Stimulated activated CD4-positive, alpha-beta T cell treated with anti-CD3 and anti-CD28 coated beads, Interleukin-1b, Interleukin-23, amount 100 ng/mL, for 48 hours (primary cell): Measurements from ENCODE around the gene CST8.

Experiments
- DNase-seq: peaks from one replicate; pipeline ENCODE4 v3.0.0-alpha.2; 2020

CST8 gene

DNA sequence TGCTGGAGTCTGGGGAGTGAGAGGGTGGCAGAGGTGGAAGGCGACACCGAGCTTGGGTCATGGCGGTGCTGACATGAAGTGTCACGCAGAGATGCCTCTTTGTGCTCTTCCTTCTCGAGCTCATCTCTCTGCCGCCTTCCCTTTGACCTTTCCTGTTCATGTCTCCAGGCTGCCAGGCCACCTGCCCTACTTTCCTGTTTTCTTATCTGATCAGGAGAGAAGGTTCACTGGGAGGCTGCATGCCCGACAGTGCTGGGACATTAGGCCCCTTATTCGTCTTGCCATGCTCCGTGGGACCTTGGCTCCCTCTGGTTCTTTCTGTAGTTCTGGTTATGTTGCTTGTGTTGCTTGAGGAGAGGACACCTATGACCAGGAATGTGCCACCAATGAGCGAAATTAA, 33.2 kb downstream of the CST8 start:
- no peak for DNase-seq

DNA sequence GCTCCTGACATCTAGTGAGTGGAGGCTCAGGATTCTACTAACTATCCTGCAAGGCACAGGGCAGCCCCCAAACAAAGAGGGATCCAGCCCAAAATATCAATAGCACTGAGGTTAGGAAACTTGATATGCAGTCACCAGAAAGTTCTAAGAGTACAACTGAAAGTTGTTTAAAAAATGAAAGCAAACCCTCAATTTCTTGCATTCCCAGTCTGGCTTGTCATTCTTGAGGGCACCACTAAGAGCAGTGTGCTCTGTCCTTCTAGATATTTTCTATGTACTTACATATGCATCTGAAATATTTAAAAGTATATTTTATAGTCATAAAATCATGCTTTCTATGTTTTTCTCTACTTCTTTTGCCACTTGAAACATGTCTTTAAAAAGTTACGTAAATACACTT, 35.9 kb downstream of the CST8 start:
- no peak for DNase-seq

DNA sequence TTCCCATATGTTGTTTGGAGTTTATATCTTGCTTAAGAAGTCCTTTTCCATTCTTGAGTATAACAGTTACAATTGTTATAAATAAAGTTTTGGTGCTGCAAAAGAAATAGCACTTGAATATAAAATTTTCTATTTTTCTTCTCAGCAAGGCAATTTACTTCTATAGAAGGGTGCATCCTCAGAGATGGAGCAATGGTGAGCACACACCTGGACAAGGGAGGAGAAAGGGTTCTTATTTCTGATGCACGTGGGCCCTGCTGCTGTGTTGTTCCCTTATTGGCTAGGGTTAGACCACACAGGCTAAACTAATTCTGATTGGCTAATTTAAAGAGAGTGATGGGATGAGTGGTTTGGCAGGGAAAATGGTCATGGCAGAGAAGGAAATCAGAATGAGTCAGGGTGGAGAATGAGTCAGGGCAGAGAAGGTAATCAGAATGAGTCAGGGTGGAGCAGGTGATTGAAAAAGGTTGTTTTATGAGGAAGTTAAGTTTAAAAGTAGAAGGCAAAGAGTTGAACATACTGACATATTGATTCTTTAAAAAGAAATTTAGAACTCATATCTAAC, 38.0 kb downstream of the CST8 start:
- no peak for DNase-seq

DNA sequence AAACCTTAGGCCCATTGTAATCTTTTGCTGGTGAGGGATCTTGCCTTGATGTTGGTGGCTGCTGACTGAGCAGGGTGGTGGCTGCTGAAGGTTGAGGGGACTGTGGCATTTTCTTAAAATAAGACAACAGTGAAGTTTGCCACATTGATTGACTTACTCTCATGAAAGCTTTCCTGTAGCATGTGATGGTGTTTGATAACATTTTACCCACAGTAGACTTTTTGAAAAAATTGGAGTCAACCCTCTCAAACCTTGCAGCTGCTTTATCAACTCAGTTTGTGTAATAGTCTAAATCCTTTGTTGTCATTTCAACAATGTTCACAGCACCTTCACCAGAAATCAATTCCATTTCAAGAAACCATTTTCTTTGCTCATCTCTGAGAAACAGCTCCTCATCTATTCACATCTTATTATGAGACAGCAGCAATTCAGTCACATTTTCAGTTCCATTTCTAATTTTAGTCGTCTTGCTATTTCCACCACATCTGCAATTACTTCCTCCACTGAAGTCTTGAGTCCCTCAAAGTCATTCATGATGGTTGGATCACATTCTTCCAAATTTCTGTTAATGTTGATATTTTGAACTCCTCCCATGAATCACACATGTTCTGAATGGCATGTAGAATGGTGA, 40.1 kb downstream of the CST8 start:
- no peak for DNase-seq

DNA sequence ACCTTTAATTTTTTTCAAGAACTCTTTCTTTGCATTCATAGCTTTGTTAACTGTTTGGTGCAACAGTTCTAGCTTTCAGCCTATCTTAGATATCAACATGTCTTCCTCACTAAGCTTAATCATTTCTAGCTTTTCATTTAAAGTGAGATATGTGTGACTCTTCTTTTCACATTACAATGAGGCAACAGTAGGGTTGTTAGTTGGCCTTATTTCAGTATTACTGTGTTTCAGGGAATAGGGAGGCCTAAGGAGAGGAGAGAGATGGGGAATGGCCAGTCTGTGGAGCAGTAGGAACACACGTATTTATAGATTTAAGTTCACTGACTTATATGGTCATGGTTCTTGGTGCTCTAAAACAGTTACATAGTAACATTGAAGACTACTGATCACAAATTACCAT, 41.6 kb downstream of the CST8 start:
- no peak for DNase-seq

DNA sequence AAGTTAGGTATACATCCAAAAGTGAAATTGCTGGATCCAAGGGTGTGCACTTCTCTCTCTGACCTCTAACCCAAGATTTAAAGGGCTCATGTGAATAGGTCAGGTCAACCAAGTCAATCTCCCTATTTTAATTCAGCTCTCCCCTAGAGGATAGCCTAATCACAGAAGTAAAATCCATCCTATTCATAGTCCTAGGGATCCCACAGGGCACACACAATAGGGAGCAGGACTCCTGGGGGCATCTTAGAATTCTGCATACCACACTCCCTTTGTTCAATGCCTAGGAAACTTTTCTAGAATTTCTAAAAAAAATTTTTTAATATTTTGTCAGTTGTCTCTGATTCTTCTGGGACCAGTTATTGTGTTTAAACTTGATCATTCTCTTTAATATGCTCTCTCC, 42.2 kb downstream of the CST8 start:
- DNase-seq = no peak

DNA sequence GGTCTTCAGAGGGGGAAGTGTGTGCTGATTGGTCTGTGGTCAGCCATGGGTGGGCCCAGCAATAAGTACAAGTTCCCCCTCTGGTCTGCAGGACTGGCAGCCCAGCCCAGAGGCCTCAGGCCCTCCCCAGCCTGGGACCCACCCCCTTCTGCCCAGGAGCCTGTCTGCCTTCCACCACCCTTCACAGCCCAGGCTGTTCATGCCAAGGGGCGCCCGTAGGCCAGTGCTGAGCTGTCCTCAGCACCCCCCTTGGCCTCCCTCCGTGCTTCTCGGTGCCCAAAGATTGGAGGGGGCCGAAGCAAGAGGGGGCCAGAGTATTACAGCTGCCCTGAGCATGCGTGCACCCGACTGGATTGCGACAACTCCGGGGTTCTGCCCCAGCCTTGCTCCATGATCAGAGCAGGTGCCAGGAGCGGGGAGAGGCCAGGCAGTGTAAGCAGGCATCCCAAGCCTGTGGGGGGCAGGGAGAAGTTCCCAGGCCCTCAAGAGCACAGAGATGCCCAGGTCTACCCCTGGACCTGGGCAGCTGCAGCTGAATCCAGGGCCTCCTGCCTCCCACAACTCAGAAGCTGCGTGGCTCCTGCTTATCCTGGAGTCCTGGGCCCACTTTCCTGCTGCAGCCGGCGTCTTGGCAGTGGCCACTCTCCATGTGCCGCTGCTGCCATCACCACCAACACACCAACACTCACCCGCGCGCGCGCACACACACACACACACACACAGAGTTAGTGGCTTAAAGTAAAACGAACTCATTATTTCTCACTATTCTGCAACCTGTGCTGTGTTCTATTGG, 44.1 kb downstream of the CST8 start:
- no peak for DNase-seq

DNA sequence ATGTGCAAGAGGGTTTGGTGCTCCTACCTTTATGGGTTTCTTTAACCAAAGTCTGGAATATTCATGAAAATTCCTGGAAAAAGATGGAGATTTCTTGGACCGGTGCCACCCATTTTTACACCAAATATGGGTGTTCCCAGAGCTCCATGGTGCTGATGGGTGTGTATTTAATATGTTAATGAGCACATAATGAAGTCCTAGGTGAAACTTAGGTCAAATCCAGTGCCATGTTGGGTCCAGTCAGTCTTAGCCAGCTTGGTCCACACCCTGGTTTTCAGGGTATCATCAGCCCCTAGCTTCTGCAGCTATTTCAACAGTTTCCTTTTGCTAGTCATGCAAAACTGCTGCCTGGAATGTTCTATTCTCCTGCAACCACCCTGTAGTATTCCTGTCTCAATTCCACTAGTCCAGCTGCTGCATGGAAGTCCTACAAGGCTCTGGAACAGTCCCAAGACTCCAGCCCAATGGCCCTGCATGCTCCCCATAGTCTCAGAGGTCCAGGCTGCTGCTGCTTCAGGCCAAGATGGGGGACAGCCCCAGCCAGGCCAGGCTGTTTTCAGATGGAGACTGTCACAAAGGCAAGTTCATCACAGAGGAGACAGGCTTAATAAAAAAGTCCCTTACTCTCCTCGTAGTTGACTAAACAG, 45.5 kb downstream of the CST8 start:
- no peak for DNase-seq

DNA sequence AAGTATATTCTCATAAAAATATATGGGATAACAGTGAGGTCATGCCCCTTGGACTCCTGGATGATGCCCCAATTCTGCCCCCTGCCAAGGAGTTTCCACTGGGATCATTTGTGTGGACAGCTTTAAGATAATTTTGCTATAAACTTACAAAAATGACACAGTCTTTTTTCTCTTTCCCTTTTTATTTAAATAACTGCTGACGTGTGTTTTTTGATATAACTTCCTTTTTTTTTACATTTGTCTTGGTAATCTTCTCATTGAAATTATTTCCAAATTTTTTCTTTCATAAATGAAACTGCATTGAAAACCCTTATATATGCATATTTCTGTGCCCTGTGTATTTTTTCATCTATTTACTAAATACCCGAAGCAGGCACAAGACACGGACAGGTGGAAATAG, 46.1 kb downstream of the CST8 start:
- DNase-seq = no peak

DNA sequence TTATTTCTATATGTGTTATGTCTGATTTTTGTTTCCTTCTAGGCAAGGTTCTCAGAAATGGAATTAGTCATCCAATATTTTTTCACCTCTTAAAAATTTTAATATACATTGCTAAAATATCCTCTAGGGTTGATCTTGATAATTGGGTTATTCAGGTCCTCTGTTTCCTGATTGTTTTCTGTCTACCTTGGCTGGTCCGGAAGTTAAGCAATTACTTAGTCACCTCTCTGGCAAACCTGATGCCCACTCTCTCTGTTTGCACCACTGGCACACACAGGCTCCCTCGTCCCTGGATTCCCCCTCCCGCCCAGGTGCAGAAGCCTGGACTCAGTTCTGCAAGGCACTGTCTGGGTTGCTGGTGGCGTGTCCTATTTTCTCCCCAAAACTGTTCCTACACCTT, 49.7 kb downstream of the CST8 start:
- no peak for DNase-seq

DNA sequence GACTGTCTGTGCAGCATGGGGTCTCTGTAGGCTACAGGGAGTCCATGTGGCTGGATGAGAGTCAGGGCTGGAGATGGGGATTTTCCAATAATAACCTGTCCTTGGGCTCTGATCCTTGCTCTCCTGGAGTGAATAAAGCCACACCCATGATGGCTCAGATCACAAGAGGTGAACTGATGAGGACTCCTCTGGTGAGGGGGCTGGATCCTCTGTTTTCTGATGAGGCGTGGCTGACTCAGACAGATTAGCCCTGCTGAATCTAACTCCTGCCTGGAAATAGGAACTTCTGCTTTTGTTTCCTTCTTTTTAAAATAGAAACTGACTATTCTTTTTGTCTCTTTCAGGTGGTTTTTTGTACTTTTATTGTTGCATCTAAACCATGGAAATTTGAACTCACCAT, 50.4 kb downstream of the CST8 start:
- DNase-seq = no peak

DNA sequence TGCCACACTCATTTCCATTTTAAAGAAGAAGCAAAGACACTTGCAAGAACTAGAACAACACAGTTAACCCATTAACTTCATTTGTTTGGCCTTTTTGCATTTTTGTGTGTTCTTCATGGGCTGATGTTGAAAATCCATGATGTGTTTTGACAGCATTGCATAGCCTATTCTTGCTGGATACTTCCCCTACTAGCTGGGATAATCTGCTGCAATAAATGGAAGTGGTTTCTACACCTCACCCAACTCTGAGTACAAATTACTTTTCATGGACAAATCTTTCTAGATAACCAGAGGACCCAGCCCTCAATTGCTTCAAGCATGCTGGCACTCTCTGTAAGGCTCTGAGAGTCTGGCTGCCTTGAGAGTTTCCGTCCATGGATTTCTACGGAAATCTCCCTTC, 50.9 kb downstream of the CST8 start:
- DNase-seq = no peak

DNA sequence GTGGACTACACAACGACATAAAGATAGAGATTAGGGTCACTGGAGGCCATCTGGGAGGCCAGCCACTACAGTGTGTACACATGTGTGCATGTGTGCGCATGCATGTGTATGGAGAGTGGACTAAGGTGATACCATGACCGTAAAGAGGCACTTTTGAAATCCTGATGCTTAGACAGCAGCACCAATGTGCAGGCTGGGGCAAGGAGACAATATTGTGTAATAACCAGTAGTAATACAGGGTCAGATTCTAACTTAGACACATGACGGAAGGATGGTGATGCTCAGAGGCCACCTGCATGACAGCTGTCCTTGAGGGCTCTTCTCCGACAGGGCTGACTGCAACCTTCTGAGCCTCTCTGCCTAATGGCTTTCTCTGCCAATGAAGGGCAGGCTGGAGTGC, 51.9 kb downstream of the CST8 start:
- no peak for DNase-seq

DNA sequence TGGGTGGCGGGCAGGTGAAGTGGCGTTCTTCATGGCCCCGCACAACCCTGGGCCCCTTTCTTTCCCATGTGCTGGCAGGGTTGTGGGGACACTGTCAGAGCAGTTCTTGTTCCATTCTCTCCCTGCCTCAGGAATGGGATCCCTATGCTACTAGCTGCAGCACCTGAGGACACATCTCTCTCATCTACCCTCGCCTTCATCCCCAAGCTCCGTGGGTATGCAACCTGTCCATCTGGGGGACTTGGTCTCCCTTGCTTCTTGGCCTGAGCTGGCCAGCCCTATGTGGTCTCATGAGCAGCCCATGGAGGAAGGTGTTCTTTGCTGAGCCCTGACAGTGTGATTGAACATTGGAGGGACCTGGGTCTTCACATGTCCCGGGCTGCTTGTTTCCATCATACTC, 53.2 kb downstream of the CST8 start:
- DNase-seq = no peak
